SK-MEL-5 (cell line): ENCODE results near the gene RAPGEF1. TPM values are rescaled to one million over a fixed set of nuclear protein-coding genes. Genes with fewer than 3 reads are reported as not detected.

Source experiments
- DNase-seq: peaks from one replicate; pipeline ENCODE4 v3.0.0-alpha.2; 2016; ENCODE audit warnings: low read depth, low spot score
- in situ Hi-C: cut with HindIII; loops from 2 replicates; pipeline ENCODE4 v1.10.0; 2016; ENCODE audit warnings: low sequenced_read_pairs, high pct_unique_total_duplicates, low pct_unique_long_range_greater_than_20kb
- total RNA-seq: library from RNA; depleted of rRNA; stranded (reverse); fragments of >200 nt; shearing (Covaris generic); gene quantifications from 2 replicates; pipeline ENCODE4 v1.2.3, GENCODE V29; 2014

The RAPGEF1 gene
- total RNA-seq, 1 experiment from 2014 or later, result 34.2 TPM

- in situ Hi-C loops, result loop anchor here (25.0 kb wide), 1 partner anchor 91 kb away; no protein-coding TSS in a partner anchor
- no peak for DNase-seq
Measured at GRCh38 chr9:131703697-131704096, 36.2 kb downstream of the RAPGEF1 start.

GRCh38 chr9:131702911-131703310, 37.0 kb downstream of the RAPGEF1 start:
- DNase-seq, result no peak
- in situ Hi-C loops, result loop anchor here (25.0 kb wide), 1 partner anchor 91 kb away; no protein-coding TSS in a partner anchor

GRCh38 chr9:131701789-131702337, 38.0 kb downstream of the RAPGEF1 start:
- DNase-seq, result no peak
- in situ Hi-C loops, result loop anchor here (25.0 kb wide), 1 partner anchor 90 kb away; no protein-coding TSS in a partner anchor

GRCh38 chr9:131701436-131701781, 38.5 kb downstream of the RAPGEF1 start:
- no peak for DNase-seq
- in situ Hi-C loops, result loop anchor here (25.0 kb wide), 1 partner anchor 89 kb away; no protein-coding TSS in a partner anchor

- in situ Hi-C loops, result loop anchor here (25.0 kb wide), 1 partner anchor 89 kb away; no protein-coding TSS in a partner anchor
- no peak for DNase-seq
Measured at GRCh38 chr9:131700765-131701435, 39.0 kb downstream of the RAPGEF1 start.

- no peak for DNase-seq
- in situ Hi-C loops, result loop anchor here (25.0 kb wide), 1 partner anchor 88 kb away; no protein-coding TSS in a partner anchor
Measured at GRCh38 chr9:131700076-131700475, 39.8 kb downstream of the RAPGEF1 start.

- in situ Hi-C loops, result no loop called here
- no peak for DNase-seq
Measured at GRCh38 chr9:131698618-131698985, 41.3 kb downstream of the RAPGEF1 start.

- in situ Hi-C loops, result no loop called here
- no peak for DNase-seq
Measured at GRCh38 chr9:131697908-131698617, 41.8 kb downstream of the RAPGEF1 start.

GRCh38 chr9:131697097-131697496, 42.8 kb downstream of the RAPGEF1 start:
- in situ Hi-C loops, result no loop called here
- no peak for DNase-seq

GRCh38 chr9:131695836-131696460, 43.9 kb downstream of the RAPGEF1 start:
- no peak for DNase-seq
- in situ Hi-C loops, result no loop called here

GRCh38 chr9:131695366-131695765, 44.5 kb downstream of the RAPGEF1 start:
- no peak for DNase-seq
- in situ Hi-C loops, result no loop called here

- in situ Hi-C loops, result no loop called here
Measured at GRCh38 chr9:131693651-131694597, 46.0 kb downstream of the RAPGEF1 start.

GRCh38 chr9:131692612-131693562, 47.0 kb downstream of the RAPGEF1 start:
- no peak for DNase-seq

More at GRCh38 chr9:131693651-131694597, 46.0 kb downstream of the RAPGEF1 start:
- DNase-seq, result no peak

GRCh38 chr9:131691969-131692611, 47.8 kb downstream of the RAPGEF1 start:
- in situ Hi-C loops, result no loop called here
- no peak for DNase-seq

More at GRCh38 chr9:131692612-131693562, 47.0 kb downstream of the RAPGEF1 start:
- in situ Hi-C loops, result no loop called here

GRCh38 chr9:131690941-131691573, 48.8 kb downstream of the RAPGEF1 start:
- in situ Hi-C loops, result no loop called here
- no peak for DNase-seq
